Tibial nerve (tissue), 3 donors: ENCODE data around the gene CGN.

Experiments used
- POLR2A ChIP-seq, 2 donors: fragments of 450-650 bp; IDR thresholded peaks; one replicate each; pipeline ENCODE4 v1.6.1; 2017; ENCODE audit warnings: antibody characterized with exemption in 2 of 2, mild to moderate bottlenecking in 2 of 2, moderate library complexity in 2 of 2
- TF ChIP-seq, protein P1 (sequence below), 5 experiments: fragments of 200-600 bp in 3 of 5; fragments of 450-650 bp in 2 of 5; sonication (generic) in 3 of 5; IDR thresholded peaks; one replicate each; pipeline ENCODE4 v1.5.1; 2016 to 2019; ENCODE audit warnings: antibody characterized with exemption in 5 of 5, mild to moderate bottlenecking in 3 of 5, moderate library complexity in 2 of 5

DNA sequence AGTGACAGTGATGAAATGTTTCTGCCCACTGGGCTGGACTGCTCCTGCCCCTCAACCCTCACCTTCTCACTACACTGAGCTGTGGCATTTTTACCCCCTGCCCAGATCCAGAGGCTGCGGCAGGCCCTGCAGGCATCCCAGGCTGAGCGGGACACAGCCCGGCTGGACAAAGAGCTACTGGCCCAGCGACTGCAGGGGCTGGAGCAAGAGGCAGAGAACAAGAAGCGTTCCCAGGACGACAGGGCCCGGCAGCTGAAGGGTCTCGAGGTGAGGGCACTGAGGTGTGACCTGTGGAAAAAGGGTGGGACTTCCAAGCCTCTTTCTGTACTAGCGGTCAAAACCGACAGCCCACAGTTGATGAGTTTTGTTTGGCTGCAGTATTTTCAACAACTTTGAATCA lies 22.7 kb downstream of the CGN start:
- TF ChIP-seq, protein P1, sequence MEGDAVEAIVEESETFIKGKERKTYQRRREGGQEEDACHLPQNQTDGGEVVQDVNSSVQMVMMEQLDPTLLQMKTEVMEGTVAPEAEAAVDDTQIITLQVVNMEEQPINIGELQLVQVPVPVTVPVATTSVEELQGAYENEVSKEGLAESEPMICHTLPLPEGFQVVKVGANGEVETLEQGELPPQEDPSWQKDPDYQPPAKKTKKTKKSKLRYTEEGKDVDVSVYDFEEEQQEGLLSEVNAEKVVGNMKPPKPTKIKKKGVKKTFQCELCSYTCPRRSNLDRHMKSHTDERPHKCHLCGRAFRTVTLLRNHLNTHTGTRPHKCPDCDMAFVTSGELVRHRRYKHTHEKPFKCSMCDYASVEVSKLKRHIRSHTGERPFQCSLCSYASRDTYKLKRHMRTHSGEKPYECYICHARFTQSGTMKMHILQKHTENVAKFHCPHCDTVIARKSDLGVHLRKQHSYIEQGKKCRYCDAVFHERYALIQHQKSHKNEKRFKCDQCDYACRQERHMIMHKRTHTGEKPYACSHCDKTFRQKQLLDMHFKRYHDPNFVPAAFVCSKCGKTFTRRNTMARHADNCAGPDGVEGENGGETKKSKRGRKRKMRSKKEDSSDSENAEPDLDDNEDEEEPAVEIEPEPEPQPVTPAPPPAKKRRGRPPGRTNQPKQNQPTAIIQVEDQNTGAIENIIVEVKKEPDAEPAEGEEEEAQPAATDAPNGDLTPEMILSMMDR (IDR thresholded peaks at IDR 0.05) = no peak
- TF ChIP-seq POLR2A (IDR thresholded peaks at IDR 0.05) = no peak
